Measurements from ENCODE around the gene FOXO1.

The FOXO1 gene

GRCh38 chr13:40517486-40518480 is 148.7 kb downstream of the FOXO1 start:
- FAIRE-seq (no peak), DNase-seq (ENCODE audit: insufficient read length, low spot score) (no peak)

- no peak for FAIRE-seq
- no peak for DNase-seq (ENCODE audit: insufficient read length, low spot score)
These were observed 150.7 kb downstream of the FOXO1 start for GRCh38 chr13:40515702-40516101.

GRCh38 chr13:40514802-40515201 is 151.6 kb downstream of the FOXO1 start:
- FAIRE-seq (no peak), DNase-seq (ENCODE audit: insufficient read length, low spot score) (no peak)

GRCh38 chr13:40509876-40510275 is 156.6 kb downstream of the FOXO1 start:
- FAIRE-seq (no peak), DNase-seq (ENCODE audit: insufficient read length, low spot score) (no peak)

- no peak for FAIRE-seq
These were observed 157.6 kb downstream of the FOXO1 start for GRCh38 chr13:40508767-40509342.

GRCh38 chr13:40508127-40508526 is 158.3 kb downstream of the FOXO1 start:
- DNase-seq (ENCODE audit: insufficient read length, low spot score) (no peak), FAIRE-seq (no peak)

More at GRCh38 chr13:40508767-40509342, 157.6 kb downstream of the FOXO1 start:
- no peak for DNase-seq (ENCODE audit: insufficient read length, low spot score)

GRCh38 chr13:40506592-40507446 is 159.6 kb downstream of the FOXO1 start:
- DNase-seq (ENCODE audit: insufficient read length, low spot score), result no peak
- no peak for FAIRE-seq
